Small intestine (tissue), 7 donors: ENCODE data around the gene SCN10A. TPM values are rescaled to one million over a fixed set of nuclear protein-coding genes. Genes with fewer than 3 reads are reported as not detected.

Experiments
- DNase-seq, 2 donors: peaks; one replicate each; pipeline versions ENCODE4 v3.0.0 to v3.0.0-alpha.2; 2013
- FAIRE-seq: peaks from 2 replicates; lab custom pipeline; 2012; peaks lifted over from hg19 to GRCh38; lab: Jason Lieb, UNC
- H3K27ac ChIP-seq, 3 donors: one replicate each; pipeline ENCODE4 v1.5.1; 2013; ENCODE audit warnings: low read length in 2 of 3, mild to moderate bottlenecking in 2 of 3, control low read depth in 1 of 3, inconsistent platforms in 1 of 3, low read depth in 1 of 3, moderate library complexity in 1 of 3
- H3K27me3 ChIP-seq, 3 donors: one replicate each; pipeline ENCODE4 v1.6.1; 2013; ENCODE audit warnings: low read length in 3 of 3, inconsistent platforms in 1 of 3; ENCODE audit not compliant: control insufficient read depth in 3 of 3, insufficient read depth in 3 of 3
- H3K36me3 ChIP-seq, 3 donors: one replicate each; pipeline ENCODE4 v1.6.1; 2013; ENCODE audit warnings: low read length in 3 of 3, inconsistent platforms in 1 of 3, low read depth in 1 of 3, mild to moderate bottlenecking in 1 of 3, moderate library complexity in 1 of 3; ENCODE audit not compliant: control insufficient read depth in 3 of 3, insufficient read depth in 2 of 3
- H3K4me1 ChIP-seq, 3 donors: one replicate each; pipeline ENCODE4 v1.6.1; 2013; ENCODE audit warnings: low read length in 2 of 3, inconsistent platforms in 1 of 3, low read depth in 1 of 3, mild to moderate bottlenecking in 1 of 3, moderate library complexity in 1 of 3; ENCODE audit not compliant: control insufficient read depth in 3 of 3, insufficient read depth in 2 of 3
- H3K4me3 ChIP-seq, 3 donors: one replicate each; pipeline ENCODE4 v1.5.1; 2013; ENCODE audit warnings: low read length in 3 of 3, control low read depth in 1 of 3, inconsistent platforms in 1 of 3, low read depth in 1 of 3, mild to moderate bottlenecking in 1 of 3, moderate library complexity in 1 of 3
- H3K9me3 ChIP-seq, 2 donors: one replicate each; pipeline ENCODE4 v1.6.1; 2013; ENCODE audit warnings: low read depth in 1 of 2, low read length in 1 of 2; ENCODE audit not compliant: control insufficient read depth in 2 of 2, insufficient read depth in 1 of 2
- WGBS, 3 donors: extraction: QIAGEN DNeasy Blood & Tissue Kit; methylation state at CpG; one replicate each; pipeline ENCODE4 v1.1.7; 2013; 5-methylcytosine and 5-hydroxymethylcytosine counted together
- polyA plus RNA-seq, 4 donors: library from polyadenylated mRNA; stranded (reverse) in 3 of 4; unstranded in 1 of 4; fragments of 200-250 nt in 3 of 4; fragments of 120-200 nt in 1 of 4; gene quantifications; one replicate each; pipeline versions ENCODE4 v1.2.1 to v1.2.3, GENCODE V29; 2013
- donor health status: healthy with polysubstance abuse.
- donor health status: control.
- donor health status: control.
- donor health status: Bipolar disorder and iron deficiency.
- donor health status: healthy.

Gene SCN10A
- polyA plus RNA-seq, 4 donors: not detected

DNA sequence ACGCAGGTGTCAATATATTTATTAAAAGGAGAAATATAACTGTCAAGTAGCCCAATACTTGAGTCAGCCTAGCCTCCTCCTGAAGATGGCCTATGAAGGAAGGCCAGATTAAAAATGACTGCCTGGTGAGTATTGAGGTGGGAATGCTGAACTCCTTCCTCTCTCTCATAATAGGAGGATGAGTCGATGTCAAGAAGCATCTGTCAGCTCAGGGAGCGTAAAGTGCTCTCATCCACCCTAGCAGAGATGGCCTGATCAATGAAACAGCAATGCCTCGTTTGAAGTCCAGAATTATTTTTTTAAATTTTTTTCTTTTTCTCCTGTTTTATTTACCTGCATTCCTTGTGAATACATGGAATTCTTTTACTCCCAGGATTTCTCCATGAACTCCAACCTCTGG, 58.3 kb downstream of the SCN10A start:
- Histone ChIP-seq H3K9me3 (peaks cover 0 to 2% of the 10 kb centered on the region in 2 donors), H3K27me3 (peaks cover 0 to 2% (median 0%) of the 10 kb centered on the region in 3 donors), H3K36me3 (no peaks in the 10 kb centered on the region), H3K27ac (no peak overlapping the region), H3K4me3 (no peak overlapping the region), H3K4me1 (no peaks in the 10 kb centered on the region)
- WGBS, 3 donors: 48 to 75% (median 73%) methylated on average over 4 of the region's 4 CpGs
- no peak for DNase-seq
- no peak for FAIRE-seq

DNA sequence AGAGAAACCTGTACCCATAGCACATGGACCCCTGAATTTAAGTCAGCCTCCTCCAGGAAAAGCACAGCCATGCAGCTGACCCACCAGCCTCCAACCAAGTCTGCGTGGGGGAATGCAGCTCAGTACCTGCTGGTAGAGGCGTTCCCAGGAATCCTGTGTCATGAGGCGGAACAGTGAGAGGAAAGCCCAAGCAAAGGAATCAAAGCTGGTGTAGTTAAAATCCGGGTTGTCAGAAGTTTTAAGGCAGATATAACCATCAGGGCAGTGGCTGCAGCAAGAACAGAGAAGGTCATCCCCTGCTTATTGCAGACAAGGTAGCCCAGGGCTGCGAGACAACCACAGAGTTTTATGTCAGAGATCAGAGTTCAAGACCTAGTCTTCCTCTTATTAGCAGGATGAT, 59.1 kb downstream of the SCN10A start:
- 64 to 71% (median 69%) methylated on average over 5 of the region's 5 CpGs for WGBS, 3 donors
- Histone ChIP-seq H3K27me3 (peaks cover 0 to 2% (median 0%) of the 10 kb centered on the region in 3 donors), H3K36me3 (no peaks in the 10 kb centered on the region), H3K27ac (no peak overlapping the region), H3K9me3 (peaks cover 0 to 2% of the 10 kb centered on the region in 2 donors), H3K4me3 (no peak overlapping the region), H3K4me1 (no peaks in the 10 kb centered on the region)
- FAIRE-seq (no peak), DNase-seq (no peak)

DNA sequence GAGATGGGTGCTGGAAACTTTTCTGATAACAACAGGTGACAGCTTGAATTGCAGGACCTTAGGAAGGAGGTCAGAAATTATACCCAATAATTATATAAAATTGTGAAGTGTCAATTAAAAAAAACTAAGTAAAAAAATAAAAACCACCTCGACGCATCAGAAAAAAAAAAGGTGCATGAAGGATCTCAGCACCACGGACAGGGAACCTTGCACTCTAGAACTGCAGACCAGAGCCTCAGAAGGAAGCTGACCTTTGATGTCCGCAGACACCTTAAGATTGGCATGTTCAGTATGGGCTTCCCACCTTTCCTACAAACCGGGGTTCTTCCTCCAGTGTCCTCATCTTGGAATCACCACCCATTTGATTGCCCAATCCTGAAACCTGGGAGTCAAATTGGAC, 60.9 kb downstream of the SCN10A start:
- Histone ChIP-seq H3K36me3 (no peaks in the 10 kb centered on the region), H3K9me3 (no peaks in the 10 kb centered on the region), H3K4me1 (no peaks in the 10 kb centered on the region), H3K27me3 (peaks cover 0 to 2% (median 0%) of the 10 kb centered on the region in 3 donors), H3K27ac (no peak overlapping the region), H3K4me3 (no peak overlapping the region)
- FAIRE-seq (no peak), DNase-seq (no peak)
- WGBS, 3 donors: 50 to 57% (median 52%) methylated on average over 5 of the region's 5 CpGs

DNA sequence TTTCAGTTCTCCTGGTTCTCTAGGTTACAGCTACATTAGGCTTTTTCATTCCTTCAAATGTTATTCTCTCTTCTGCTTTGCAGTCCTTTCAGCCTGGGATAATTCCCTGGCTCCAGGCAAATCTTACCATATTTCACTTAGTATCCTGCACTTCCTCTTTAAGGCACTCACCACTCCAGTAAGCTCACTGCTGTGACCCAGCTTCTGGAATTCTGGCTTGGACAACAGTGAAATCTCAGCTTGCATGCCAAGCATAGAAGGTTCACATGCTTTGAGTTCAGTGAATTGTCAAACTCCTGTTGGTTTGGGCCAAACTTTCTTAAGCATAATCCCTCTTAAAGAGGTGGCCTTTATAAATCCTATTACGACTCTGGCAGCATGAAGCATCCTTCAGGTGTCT, 69.4 kb downstream of the SCN10A start:
- no peak overlapping the region for H3K27ac ChIP-seq
- DNase-seq (no peak), FAIRE-seq (no peak)
- H3K36me3 ChIP-seq: no peaks in the 10 kb centered on the region
- 68 to 88% (median 78%) methylated on average over 1 of the region's 1 CpG for WGBS, 3 donors
- no peaks in the 10 kb centered on the region for H3K9me3 ChIP-seq
- H3K27me3 ChIP-seq: peaks cover 0 to 4% (median 0%) of the 10 kb centered on the region in 3 donors
- H3K4me3 ChIP-seq: no peak overlapping the region
- no peaks in the 10 kb centered on the region for H3K4me1 ChIP-seq

DNA sequence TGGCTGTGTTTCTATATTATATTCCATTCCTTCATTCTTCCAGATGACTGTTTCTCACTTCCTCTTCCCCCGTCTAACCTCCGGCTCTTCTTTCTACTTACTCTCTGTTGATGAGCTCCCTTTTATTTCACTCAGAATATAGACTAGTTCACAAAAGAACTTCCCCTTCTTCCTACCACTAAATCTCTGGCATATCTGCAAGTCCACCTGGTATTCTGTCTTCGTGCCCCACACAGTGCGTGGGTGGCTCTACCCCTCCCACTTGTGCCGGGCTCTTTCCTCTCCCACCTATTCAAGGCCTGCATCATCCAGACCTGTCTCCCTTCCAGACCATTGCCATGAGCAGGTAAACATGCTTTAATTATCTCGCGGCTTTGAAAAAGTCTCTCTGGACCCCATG, 73.0 kb downstream of the SCN10A start:
- 66 to 74% (median 70%) methylated on average over 7 of the region's 7 CpGs for WGBS, 3 donors
- Histone ChIP-seq H3K27ac (no peak overlapping the region), H3K36me3 (no peaks in the 10 kb centered on the region), H3K9me3 (no peaks in the 10 kb centered on the region), H3K4me1 (no peaks in the 10 kb centered on the region), H3K4me3 (no peak overlapping the region), H3K27me3 (no peaks in the 10 kb centered on the region)
- FAIRE-seq (no peak), DNase-seq (no peak)

DNA sequence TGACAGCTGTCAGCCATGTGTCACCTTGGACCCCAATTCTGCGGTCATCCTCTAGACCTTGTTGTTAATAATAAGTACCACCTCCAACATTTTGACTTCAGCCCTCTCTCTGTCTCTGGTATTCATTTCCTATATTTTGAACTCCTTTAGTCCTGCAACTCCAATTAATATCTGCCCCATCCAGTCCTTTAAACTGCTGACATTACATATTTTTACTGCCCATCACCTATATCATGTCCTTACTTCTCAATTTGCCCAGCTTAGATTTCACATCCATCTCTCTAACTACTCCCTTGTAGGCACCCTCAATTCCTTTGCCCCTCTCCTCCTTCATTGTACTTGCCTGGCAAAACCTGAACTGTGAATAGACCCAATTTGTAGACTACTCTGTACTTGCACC, 73.5 kb downstream of the SCN10A start:
- Histone ChIP-seq H3K4me3 (no peak overlapping the region), H3K9me3 (no peaks in the 10 kb centered on the region), H3K27ac (no peak overlapping the region), H3K27me3 (no peaks in the 10 kb centered on the region), H3K36me3 (no peaks in the 10 kb centered on the region), H3K4me1 (no peaks in the 10 kb centered on the region)
- FAIRE-seq: no peak
- no peak for DNase-seq
- WGBS, 3 donors: 94 to 100% (median 97%) methylated on average over 1 of the region's 1 CpG

DNA sequence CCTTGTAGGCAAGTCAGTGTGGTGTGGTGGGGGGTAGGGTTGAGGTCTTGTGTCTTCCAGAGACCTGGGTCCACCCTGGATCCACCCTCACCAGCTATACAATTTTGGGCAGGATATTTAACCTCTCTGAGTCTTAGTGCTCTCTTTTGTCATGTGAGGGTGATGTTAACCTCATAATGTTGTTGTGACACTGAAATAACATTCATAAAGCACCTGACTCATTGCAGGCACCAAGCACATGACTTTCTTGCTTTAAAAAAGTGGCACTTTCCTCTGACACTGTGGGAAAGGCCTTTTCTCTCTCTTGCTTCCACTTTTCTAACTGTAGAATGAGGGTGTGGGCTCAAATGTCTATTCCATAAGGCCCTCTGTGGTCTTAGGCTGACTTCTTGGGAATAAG, 75.5 kb downstream of the SCN10A start:
- H3K4me1 ChIP-seq: no peaks in the 10 kb centered on the region
- DNase-seq: no peak
- no peak overlapping the region for H3K4me3 ChIP-seq
- no peaks in the 10 kb centered on the region for H3K36me3 ChIP-seq
- H3K27ac ChIP-seq: no peak overlapping the region
- H3K27me3 ChIP-seq: no peaks in the 10 kb centered on the region
- FAIRE-seq: no peak
- H3K9me3 ChIP-seq: no peaks in the 10 kb centered on the region

DNA sequence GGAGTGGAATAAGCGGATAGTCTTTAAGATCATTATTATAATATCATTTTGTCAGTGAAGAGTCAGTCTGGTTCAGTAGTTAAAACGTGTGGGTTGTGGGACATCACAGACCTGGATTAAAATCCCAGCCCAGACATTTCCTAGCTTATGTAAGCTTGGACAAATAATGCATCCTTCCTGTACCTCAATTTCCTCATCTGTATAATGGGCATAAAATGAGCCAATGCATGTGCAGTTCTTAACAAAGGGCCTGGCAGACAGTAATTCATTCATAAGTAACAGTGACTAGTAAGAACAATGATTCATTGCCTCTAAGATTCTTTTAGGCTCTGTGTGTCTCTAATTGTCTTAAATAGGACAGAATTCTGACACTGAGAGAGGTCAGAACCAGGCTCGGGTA, 76.1 kb downstream of the SCN10A start:
- WGBS, 3 donors: 58 to 67% (median 64%) methylated on average over 3 of the region's 3 CpGs
- Histone ChIP-seq H3K4me1 (no peaks in the 10 kb centered on the region), H3K36me3 (no peaks in the 10 kb centered on the region), H3K9me3 (no peaks in the 10 kb centered on the region), H3K27ac (no peak overlapping the region), H3K27me3 (no peaks in the 10 kb centered on the region), H3K4me3 (no peak overlapping the region)
- no peak for DNase-seq
- FAIRE-seq: no peak

DNA sequence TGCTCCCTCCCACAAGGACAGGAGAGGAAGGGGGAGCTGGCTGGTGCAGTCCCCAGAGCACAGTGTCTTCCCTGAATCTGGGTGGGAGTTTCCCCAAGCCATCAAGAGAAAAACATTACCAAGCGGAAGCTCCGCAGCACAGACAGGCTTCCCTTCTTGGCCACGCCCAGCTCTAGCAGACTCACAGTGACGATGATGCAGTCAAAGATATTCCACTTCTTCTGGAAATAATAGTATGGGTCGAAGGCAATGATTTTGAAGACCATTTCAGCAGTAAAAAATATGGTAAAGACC, 76.7 kb downstream of the SCN10A start:
- WGBS, 3 donors: 58 to 68% (median 67%) methylated on average over 5 of the region's 5 CpGs
- FAIRE-seq: no peak
- H3K4me3 ChIP-seq: no peak overlapping the region
- no peaks in the 10 kb centered on the region for H3K4me1 ChIP-seq
- DNase-seq: no peak
- no peaks in the 10 kb centered on the region for H3K36me3 ChIP-seq
- H3K27ac ChIP-seq: no peak overlapping the region
- no peaks in the 10 kb centered on the region for H3K9me3 ChIP-seq
- no peaks in the 10 kb centered on the region for H3K27me3 ChIP-seq
